HL-60 (cell line): ENCODE results near the gene ZBTB43.

Experiments used
- DNase-seq, 2 experiments: peaks; one replicate each; pipeline ENCODE4 v3.0.0-alpha.2; 2010 to 2020; ENCODE audit warnings: low read depth in 1 of 2, low spot score in 1 of 2
- H3K27ac ChIP-seq: fragments of 250-450 bp; sonication (Bioruptor Pico); replicated peaks from 2 replicates; pipeline ENCODE4 v1.5.1; 2020; ENCODE audit warnings: mild to moderate bottlenecking, moderate library complexity
- H3K27me3 ChIP-seq: fragments of 250-450 bp; sonication (Bioruptor Pico); 2 replicates; pipeline ENCODE4 v1.5.1; 2021; ENCODE audit warnings: mild to moderate bottlenecking, moderate library complexity; ENCODE audit not compliant: insufficient read depth, poor library complexity, severe bottlenecking
- H3K4me3 ChIP-seq: replicated peaks from 2 replicates; pipeline ENCODE4 v1.5.1; 2011; ENCODE audit warnings: mild to moderate bottlenecking, control low read depth, low read length; ENCODE audit not compliant: insufficient read depth
- CTCF ChIP-seq: IDR thresholded peaks from one replicate; pipeline ENCODE4 v1.5.1; 2011; ENCODE audit warnings: low read length, control low read depth, inconsistent platforms; ENCODE audit not compliant: insufficient read depth
- GABPA ChIP-seq: IDR thresholded peaks from 2 replicates; pipeline ENCODE4 v1.6.1; 2012; ENCODE audit warnings: low read depth
- POLR2AphosphoS5 ChIP-seq: IDR thresholded peaks from 2 replicates; pipeline ENCODE4 v1.6.1; 2012; ENCODE audit warnings: low read depth
- SPI1 ChIP-seq: IDR thresholded peaks from 2 replicates; pipeline ENCODE4 v1.6.1; 2012; ENCODE audit warnings: low read depth, mild to moderate bottlenecking, borderline replicate concordance
- TF ChIP-seq, protein P1 (sequence below): IDR thresholded peaks from 2 replicates; pipeline ENCODE4 v1.6.1; 2012; ENCODE audit warnings: low read depth; ENCODE audit not compliant: insufficient replicate concordance

The ZBTB43 gene

GRCh38 chr9:126793686-126794417, 11.0 kb upstream of the ZBTB43 start:
- no peak for DNase-seq
- Histone ChIP-seq H3K4me3 (no peak overlapping the region), H3K27ac (no peak overlapping the region), H3K27me3 (peaks cover 3% of the 10 kb centered on the region)
- TF ChIP-seq GABPA (no peak), CTCF (no peak), SPI1 (no peak), POLR2AphosphoS5 (no peak)
- TF ChIP-seq, protein P1, sequence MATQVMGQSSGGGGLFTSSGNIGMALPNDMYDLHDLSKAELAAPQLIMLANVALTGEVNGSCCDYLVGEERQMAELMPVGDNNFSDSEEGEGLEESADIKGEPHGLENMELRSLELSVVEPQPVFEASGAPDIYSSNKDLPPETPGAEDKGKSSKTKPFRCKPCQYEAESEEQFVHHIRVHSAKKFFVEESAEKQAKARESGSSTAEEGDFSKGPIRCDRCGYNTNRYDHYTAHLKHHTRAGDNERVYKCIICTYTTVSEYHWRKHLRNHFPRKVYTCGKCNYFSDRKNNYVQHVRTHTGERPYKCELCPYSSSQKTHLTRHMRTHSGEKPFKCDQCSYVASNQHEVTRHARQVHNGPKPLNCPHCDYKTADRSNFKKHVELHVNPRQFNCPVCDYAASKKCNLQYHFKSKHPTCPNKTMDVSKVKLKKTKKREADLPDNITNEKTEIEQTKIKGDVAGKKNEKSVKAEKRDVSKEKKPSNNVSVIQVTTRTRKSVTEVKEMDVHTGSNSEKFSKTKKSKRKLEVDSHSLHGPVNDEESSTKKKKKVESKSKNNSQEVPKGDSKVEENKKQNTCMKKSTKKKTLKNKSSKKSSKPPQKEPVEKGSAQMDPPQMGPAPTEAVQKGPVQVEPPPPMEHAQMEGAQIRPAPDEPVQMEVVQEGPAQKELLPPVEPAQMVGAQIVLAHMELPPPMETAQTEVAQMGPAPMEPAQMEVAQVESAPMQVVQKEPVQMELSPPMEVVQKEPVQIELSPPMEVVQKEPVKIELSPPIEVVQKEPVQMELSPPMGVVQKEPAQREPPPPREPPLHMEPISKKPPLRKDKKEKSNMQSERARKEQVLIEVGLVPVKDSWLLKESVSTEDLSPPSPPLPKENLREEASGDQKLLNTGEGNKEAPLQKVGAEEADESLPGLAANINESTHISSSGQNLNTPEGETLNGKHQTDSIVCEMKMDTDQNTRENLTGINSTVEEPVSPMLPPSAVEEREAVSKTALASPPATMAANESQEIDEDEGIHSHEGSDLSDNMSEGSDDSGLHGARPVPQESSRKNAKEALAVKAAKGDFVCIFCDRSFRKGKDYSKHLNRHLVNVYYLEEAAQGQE: no peak

DNA sequence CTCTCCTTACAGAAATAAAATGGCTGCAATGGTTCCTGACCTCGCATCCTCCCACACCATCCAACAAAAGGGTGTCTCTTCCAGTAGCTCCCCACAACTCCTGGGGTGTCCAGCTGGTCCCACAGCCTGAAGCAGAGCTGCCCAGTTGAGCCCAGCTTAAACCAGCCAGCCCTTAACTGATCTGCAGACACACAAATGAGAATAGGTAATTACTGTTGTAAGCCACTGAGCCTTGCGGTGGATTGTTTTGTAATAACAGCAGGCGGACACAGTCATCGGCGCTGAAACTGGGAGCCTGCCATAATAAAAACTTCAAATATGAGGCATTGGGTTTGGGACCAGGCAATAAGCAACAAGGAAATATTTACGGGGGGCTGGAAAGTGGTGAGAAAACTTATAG, 10.4 kb upstream of the ZBTB43 start:
- TF ChIP-seq POLR2AphosphoS5 (no peak), GABPA (no peak), SPI1 (no peak)
- TF ChIP-seq, protein P1: no peak
- H3K27me3 ChIP-seq: peaks cover 3% of the 10 kb centered on the region
- H3K4me3 ChIP-seq: no peak overlapping the region
- no peak overlapping the region for H3K27ac ChIP-seq
- DNase-seq: no peak

DNA sequence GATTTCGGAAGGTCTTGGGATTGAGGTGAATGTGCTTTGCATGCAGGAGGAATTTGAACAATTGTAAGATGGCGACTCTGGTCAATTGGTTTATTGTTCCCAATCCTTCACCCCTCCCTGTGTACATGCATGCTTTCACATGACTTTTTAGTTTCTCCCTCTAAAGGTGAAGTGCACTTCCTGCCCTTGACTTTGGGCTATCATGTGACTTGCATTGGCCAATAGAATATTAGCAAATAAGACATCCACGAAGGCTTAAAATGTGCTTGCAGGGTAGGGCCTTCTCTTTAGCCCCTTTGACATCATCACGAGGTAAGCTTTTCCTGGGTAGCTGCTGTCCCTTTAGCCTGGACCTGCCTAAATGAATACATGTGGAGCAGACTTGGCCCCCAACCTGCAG, 8.1 kb upstream of the ZBTB43 start:
- TF ChIP-seq, protein P1: no peak
- no peak for TF ChIP-seq SPI1
- TF ChIP-seq CTCF: no peak
- TF ChIP-seq GABPA: no peak
- TF ChIP-seq POLR2AphosphoS5: no peak
- no peak for DNase-seq
- Histone ChIP-seq H3K27ac (no peak overlapping the region), H3K27me3 (peaks cover 3% of the 10 kb centered on the region), H3K4me3 (no peak overlapping the region)
